IMR-90 (cell line): ENCODE data around the gene PIP4K2A. TPM values are rescaled to one million over a fixed set of nuclear protein-coding genes. Genes with fewer than 3 reads are reported as not detected.

Source experiments
- ATAC-seq: fragments of 200-7000 bp; cut with Tn5 transposase; 2 replicates; pipeline ENCODE4 v1.9.1; 2020; ENCODE audit warnings: low read depth, mild to moderate bottlenecking, moderate library complexity
- BruUV-seq: library from RNA; stranded (reverse); fragments of 400-500 nt; replicated peaks from 2 replicates; lab custom pipeline; 2021; lab: Mats Ljungman, UMichigan
- CTCF ChIA-PET: fragments of 300-600 bp; formaldehyde crosslinking; extraction: SDS; loops from one replicate; lab custom pipeline; 2021; ENCODE audit warnings: antibody characterized with exemption; lab: Yijun Ruan, JAX
- POLR2A ChIA-PET: fragments of 300-600 bp; sonication (Branson Sonifier 250); formaldehyde crosslinking; loops from one replicate; lab custom pipeline; 2022; ENCODE audit warnings: antibody characterized with exemption; ENCODE audit not compliant: unreplicated experiment; lab: Charles Lee
- DNase-seq: peaks from one replicate; pipeline ENCODE4 v3.0.0; 2013
- H2AFZ ChIP-seq: replicated peaks from 2 replicates; pipeline ENCODE3; 2013; ENCODE audit warnings: low read length, mild to moderate bottlenecking; ENCODE audit not compliant: poor library complexity
- H2AK5ac ChIP-seq: 2 replicates; pipeline ENCODE4 v1.6.1; 2013; ENCODE audit warnings: low read depth, low read length, inconsistent platforms
- H2AK9ac ChIP-seq: replicated peaks from 2 replicates; pipeline ENCODE3; 2013; ENCODE audit warnings: mild to moderate bottlenecking, low read depth, low read length, moderate library complexity; ENCODE audit not compliant: poor library complexity
- H2BK120ac ChIP-seq: 2 replicates; pipeline ENCODE4 v1.6.1; 2013; ENCODE audit warnings: low read depth, low read length, inconsistent platforms
- H2BK15ac ChIP-seq: 3 replicates; pipeline ENCODE4 v1.6.1; 2013; ENCODE audit warnings: low read depth, low read length, inconsistent platforms
- H2BK20ac ChIP-seq: 2 replicates; pipeline ENCODE4 v1.6.1; 2013; ENCODE audit warnings: low read depth, mild to moderate bottlenecking, inconsistent platforms, low read length, moderate library complexity
- H2BK5ac ChIP-seq: 2 replicates; pipeline ENCODE4 v1.6.1; 2013; ENCODE audit warnings: mild to moderate bottlenecking, low read depth, low read length, inconsistent platforms; ENCODE audit not compliant: poor library complexity, severe bottlenecking
- H3K14ac ChIP-seq: replicated peaks from 2 replicates; pipeline ENCODE4 v1.6.1; 2013; ENCODE audit warnings: low read depth, low read length, inconsistent platforms
- H3K18ac ChIP-seq: 2 replicates; pipeline ENCODE4 v1.6.1; 2013; ENCODE audit warnings: low read depth, low read length, control low read depth
- H3K23ac ChIP-seq: 2 replicates; pipeline ENCODE4 v1.6.1; 2013; ENCODE audit warnings: low read depth, low read length, inconsistent platforms
- H3K27ac ChIP-seq: 2 replicates; pipeline ENCODE4 v1.5.1; 2013; ENCODE audit warnings: mild to moderate bottlenecking, control low read depth, low read length; ENCODE audit not compliant: insufficient read depth
- H3K27me3 ChIP-seq: 2 replicates; pipeline ENCODE4 v1.6.1; 2013; ENCODE audit warnings: low read length; ENCODE audit not compliant: control insufficient read depth, insufficient read depth
- H3K36me3 ChIP-seq: 2 replicates; pipeline ENCODE4 v1.6.1; 2013; ENCODE audit warnings: low read length, mixed read lengths; ENCODE audit not compliant: control insufficient read depth, insufficient read depth
- H3K4ac ChIP-seq: 2 replicates; pipeline ENCODE4 v1.6.1; 2013; ENCODE audit warnings: low read depth, low read length, inconsistent platforms
- H3K4me1 ChIP-seq: 2 replicates; pipeline ENCODE4 v1.6.1; 2013; ENCODE audit warnings: low read length, mixed read lengths; ENCODE audit not compliant: control insufficient read depth, insufficient read depth
- H3K4me2 ChIP-seq: 2 replicates; pipeline ENCODE4 v1.6.1; 2013; ENCODE audit warnings: low read depth, mild to moderate bottlenecking, control low read depth, low read length, moderate library complexity
- H3K4me3 ChIP-seq: 2 replicates; pipeline ENCODE4 v1.5.1; 2013; ENCODE audit warnings: low read depth, mild to moderate bottlenecking, control low read depth, low read length, moderate library complexity; ENCODE audit not compliant: insufficient read depth
- H3K56ac ChIP-seq: 2 replicates; pipeline ENCODE4 v1.6.1; 2013; ENCODE audit warnings: low read length, inconsistent platforms; ENCODE audit not compliant: insufficient read depth; ENCODE audit errors: extremely low read depth
- H3K79me1 ChIP-seq, 2 experiments: 2 replicates each; pipeline ENCODE4 v1.6.1; 2013; ENCODE audit warnings: low read length in 2 of 2, inconsistent platforms in 1 of 2, low read depth in 1 of 2
- H3K9ac ChIP-seq: 2 replicates; pipeline ENCODE4 v1.6.1; 2013; ENCODE audit warnings: low read depth, low read length, control low read depth
- H3K9me1 ChIP-seq: 2 replicates; pipeline ENCODE4 v1.6.1; 2013; ENCODE audit warnings: low read length, inconsistent platforms; ENCODE audit not compliant: insufficient read depth
- H3K9me3 ChIP-seq: 2 replicates; pipeline ENCODE4 v1.6.1; 2013; ENCODE audit warnings: low read length; ENCODE audit not compliant: control insufficient read depth, insufficient read depth
- H4K20me1 ChIP-seq: 2 replicates; pipeline ENCODE4 v1.6.1; 2013; ENCODE audit warnings: low read length, inconsistent platforms; ENCODE audit not compliant: insufficient read depth
- H4K5ac ChIP-seq: 2 replicates; pipeline ENCODE4 v1.6.1; 2013; ENCODE audit warnings: mild to moderate bottlenecking, low read depth, low read length, control low read depth
- H4K8ac ChIP-seq, 2 experiments: 2 replicates each; pipeline ENCODE4 v1.6.1; 2013; ENCODE audit warnings: low read depth in 2 of 2, low read length in 2 of 2, control low read depth in 1 of 2, inconsistent platforms in 1 of 2
- H4K91ac ChIP-seq: 2 replicates; pipeline ENCODE4 v1.6.1; 2013; ENCODE audit warnings: low read depth, low read length, inconsistent platforms; ENCODE audit not compliant: insufficient read depth
- FOS ChIP-seq: fragments of 150-350 bp; IDR thresholded peaks from 2 replicates; pipeline ENCODE4 v1.6.1; 2016; ENCODE audit warnings: low read depth, low read length
- WGBS, 2 experiments: methylation state at CpG; one replicate each; pipeline versions ENCODE4 v1.1.5 to v1.1.7; 2013; ENCODE audit warnings: missing lambda C conversion rate in 2 of 2; ENCODE audit not compliant: insufficient read length in 1 of 2; ENCODE audit errors: extremely low coverage in 2 of 2; 5-methylcytosine and 5-hydroxymethylcytosine counted together
- dilution Hi-C: fragments of 300-500 bp; cut with HindIII; formaldehyde crosslinking; loops from one replicate; pipeline ENCODE4 v1.14.3; 2018; ENCODE audit warnings: low sequenced_read_pairs; ENCODE audit not compliant: unreplicated experiment
- in situ Hi-C: fragments of 300-500 bp; cut with MboI; formaldehyde crosslinking; loops from 3 replicates; pipeline ENCODE4 v1.14.3; 2019; ENCODE audit warnings: low sequenced_read_pairs, inconsistent platforms, mixed read lengths
- intact Hi-C: fragments of 100-400 bp; cut with micrococcal nuclease; formaldehyde crosslinking; loops from 2 replicates; pipeline ENCODE4 v1.10.0; 2022
- polyA plus RNA-seq, 3 experiments: library from polyadenylated mRNA; depleted of rRNA; stranded (reverse); fragments of >200 nt; gene quantifications; 2 replicates each; pipeline ENCODE4 v1.2.3, GENCODE V29; 2012; ENCODE audit warnings: low replicate concordance in 1 of 3
- total RNA-seq: library from RNA; depleted of rRNA; stranded (reverse); fragments of >200 nt; gene quantifications from 2 replicates; pipeline ENCODE4 v1.2.3, GENCODE V29; 2012
- TF ChIP-seq, protein P1 (sequence below): fragments of 150-350 bp; IDR thresholded peaks from 2 replicates; pipeline ENCODE4 v1.6.1; 2016; ENCODE audit warnings: low read depth, mild to moderate bottlenecking, low read length, moderate library complexity, borderline replicate concordance

The PIP4K2A gene
- total and polyA plus RNA-seq, 2 of the 4 experiments (the other 2 are of a cell fraction) = 9.8 to 18.1 TPM

DNA sequence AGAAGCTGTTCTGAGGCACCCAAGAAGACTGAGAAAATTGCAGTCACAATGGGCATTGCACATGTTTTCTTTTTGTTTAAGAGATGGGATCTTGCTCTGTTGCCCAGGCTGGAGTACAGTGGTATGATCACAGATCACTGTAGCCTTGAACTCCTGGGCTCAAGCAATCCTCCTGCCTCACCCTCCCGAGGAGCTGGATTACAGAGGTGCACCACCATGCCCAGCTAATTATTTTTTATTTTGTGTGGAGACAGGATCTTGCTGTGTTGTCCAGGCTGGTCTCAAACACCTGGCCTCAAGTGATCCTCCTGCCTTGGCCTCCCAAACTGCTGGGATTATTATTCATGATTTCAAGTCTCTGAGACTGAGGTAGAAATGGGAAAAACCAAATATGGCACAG is 168.7 kb downstream of the PIP4K2A start:
- no peak overlapping the region for H3K23ac ChIP-seq
- no peak overlapping the region for H4K8ac ChIP-seq
- H2AK5ac ChIP-seq = no peak overlapping the region
- no peak overlapping the region for H3K4me2 ChIP-seq
- no peak overlapping the region for H3K9ac ChIP-seq
- DNase-seq (no peak), ATAC-seq (no peak)
- H3K56ac ChIP-seq = no peak overlapping the region
- H4K20me1 ChIP-seq = no peaks in the 10 kb centered on the region
- H3K18ac ChIP-seq = no peak overlapping the region
- no peak overlapping the region for H3K27ac ChIP-seq
- no peak overlapping the region for H2BK20ac ChIP-seq
- POLR2A ChIA-PET = no interaction called here
- H3K79me1 ChIP-seq = no peaks in the 10 kb centered on the region
- no peak overlapping the region for H2AK9ac ChIP-seq
- no peak overlapping the region for H2AFZ ChIP-seq
- CTCF ChIA-PET = no interaction called here
- H2BK5ac ChIP-seq = no peak overlapping the region
- no peak overlapping the region for H2BK15ac ChIP-seq
- dilution Hi-C loops = no loop called here
- intact Hi-C loops = no loop called here
- in situ Hi-C loops = no loop called here
- H2BK120ac ChIP-seq = no peak overlapping the region
- peaks cover 34% of the 10 kb centered on the region for H3K36me3 ChIP-seq
- H4K5ac ChIP-seq = no peak overlapping the region
- H3K14ac ChIP-seq = no peak overlapping the region
- H4K91ac ChIP-seq = no peak overlapping the region
- no peak overlapping the region for H3K4ac ChIP-seq
- WGBS, 2 experiments = no CpG with 5 or more reads among the region's 1 CpG
- H3K9me3 ChIP-seq = no peaks in the 10 kb centered on the region
- no peak overlapping the region for H3K4me3 ChIP-seq
- TF ChIP-seq, protein P1, sequence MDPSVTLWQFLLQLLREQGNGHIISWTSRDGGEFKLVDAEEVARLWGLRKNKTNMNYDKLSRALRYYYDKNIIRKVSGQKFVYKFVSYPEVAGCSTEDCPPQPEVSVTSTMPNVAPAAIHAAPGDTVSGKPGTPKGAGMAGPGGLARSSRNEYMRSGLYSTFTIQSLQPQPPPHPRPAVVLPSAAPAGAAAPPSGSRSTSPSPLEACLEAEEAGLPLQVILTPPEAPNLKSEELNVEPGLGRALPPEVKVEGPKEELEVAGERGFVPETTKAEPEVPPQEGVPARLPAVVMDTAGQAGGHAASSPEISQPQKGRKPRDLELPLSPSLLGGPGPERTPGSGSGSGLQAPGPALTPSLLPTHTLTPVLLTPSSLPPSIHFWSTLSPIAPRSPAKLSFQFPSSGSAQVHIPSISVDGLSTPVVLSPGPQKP = no peak
- TF ChIP-seq FOS = no peak
- H3K27me3 ChIP-seq = no peaks in the 10 kb centered on the region
- H3K9me1 ChIP-seq = no peaks in the 10 kb centered on the region
- BruUV-seq = no TSS peak
- no peaks in the 10 kb centered on the region for H3K4me1 ChIP-seq
